ENCODE data around the gene BTRC.

Gene BTRC

DNA sequence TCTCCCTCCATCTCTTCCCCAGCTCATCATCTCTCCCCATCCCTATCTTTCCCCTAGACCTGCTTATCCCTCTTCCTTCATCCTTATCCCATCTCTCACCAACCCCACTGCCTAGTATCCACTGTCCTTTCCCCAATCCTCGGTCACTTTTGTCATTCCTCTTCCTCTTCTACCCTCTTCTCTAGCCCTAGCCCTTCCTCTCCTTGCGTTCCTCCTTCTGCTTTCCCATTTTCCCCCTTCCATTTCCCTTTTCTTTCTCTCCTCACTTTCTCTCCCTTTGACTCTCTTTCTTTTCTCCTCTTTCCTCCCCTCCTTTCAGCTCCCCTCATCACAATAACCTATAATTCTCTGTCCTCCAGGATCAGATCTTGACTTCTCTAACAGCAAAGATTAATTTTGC is 150.5 kb downstream of the BTRC start:
- no peak for ATAC-seq
- TF ChIP-seq POU6F1 (CRISPR knock-in tag; IDR thresholded peaks at IDR 0.05; ENCODE audit: borderline replicate concordance, low read depth) (no peak), OSR1 (CRISPR knock-in tag; IDR thresholded peaks at IDR 0.05) (no peak), ZNF70 (CRISPR knock-in tag; IDR thresholded peaks at IDR 0.05) (no peak), BACH2 (CRISPR knock-in tag; IDR thresholded peaks at IDR 0.05; ENCODE audit: borderline replicate concordance) (no peak), CREB5 (CRISPR knock-in tag; IDR thresholded peaks at IDR 0.05; ENCODE audit: low read depth) (no peak), TOX (CRISPR knock-in tag; IDR thresholded peaks at IDR 0.05; ENCODE audit: borderline replicate concordance) (no peak), ZNF565 (CRISPR knock-in tag; conservative IDR thresholded peaks at IDR 0.05; ENCODE audit: low read depth) (no peak), PPARA (CRISPR knock-in tag; IDR thresholded peaks at IDR 0.05; ENCODE audit: borderline replicate concordance) (no peak), ZFP30 (CRISPR knock-in tag; IDR thresholded peaks at IDR 0.05) (no peak)

DNA sequence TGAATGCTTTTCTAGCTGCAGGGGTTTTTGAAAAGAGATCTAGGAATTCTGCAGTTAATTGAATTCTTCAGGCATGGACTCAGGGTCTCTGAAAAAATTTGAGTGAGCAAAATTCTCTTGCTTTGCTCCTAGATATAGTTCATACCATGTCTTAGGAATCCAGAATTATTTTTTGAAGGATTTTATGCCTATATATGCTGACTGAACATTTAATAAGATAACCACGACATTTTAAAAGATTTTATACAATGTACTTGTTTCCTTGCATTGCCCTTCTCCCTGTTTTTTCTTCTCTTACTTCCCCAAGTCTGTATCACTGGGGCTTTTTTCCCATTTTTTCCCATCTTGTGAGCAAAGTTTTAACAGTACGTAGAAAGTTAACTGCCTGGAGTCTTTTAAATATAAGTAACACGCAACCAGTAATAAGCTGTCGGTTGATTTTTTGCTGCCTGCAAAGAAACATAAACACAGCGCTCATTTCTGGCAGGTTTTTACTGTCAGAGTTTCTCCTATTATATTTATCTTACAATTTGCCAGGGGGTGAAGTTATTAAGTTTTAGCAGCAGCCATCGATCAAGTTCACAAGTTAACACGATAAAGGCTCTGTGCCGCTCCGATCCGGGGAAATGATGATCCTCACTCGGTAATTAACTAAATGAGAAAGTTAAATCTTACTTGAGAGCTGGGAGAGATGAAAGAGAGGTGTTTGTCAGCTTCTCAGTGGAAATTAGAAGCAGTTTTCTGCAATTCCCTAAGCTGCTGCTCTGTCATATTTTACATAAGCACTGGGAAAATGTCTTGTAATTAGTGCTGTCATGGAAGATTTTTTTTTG is 153.1 kb downstream of the BTRC start:
- TF ChIP-seq, protein P1, sequence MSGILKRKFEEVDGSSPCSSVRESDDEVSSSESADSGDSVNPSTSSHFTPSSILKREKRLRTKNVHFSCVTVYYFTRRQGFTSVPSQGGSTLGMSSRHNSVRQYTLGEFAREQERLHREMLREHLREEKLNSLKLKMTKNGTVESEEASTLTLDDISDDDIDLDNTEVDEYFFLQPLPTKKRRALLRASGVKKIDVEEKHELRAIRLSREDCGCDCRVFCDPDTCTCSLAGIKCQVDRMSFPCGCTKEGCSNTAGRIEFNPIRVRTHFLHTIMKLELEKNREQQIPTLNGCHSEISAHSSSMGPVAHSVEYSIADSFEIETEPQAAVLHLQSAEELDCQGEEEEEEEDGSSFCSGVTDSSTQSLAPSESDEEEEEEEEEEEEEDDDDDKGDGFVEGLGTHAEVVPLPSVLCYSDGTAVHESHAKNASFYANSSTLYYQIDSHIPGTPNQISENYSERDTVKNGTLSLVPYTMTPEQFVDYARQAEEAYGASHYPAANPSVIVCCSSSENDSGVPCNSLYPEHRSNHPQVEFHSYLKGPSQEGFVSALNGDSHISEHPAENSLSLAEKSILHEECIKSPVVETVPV (CRISPR knock-in tag; IDR thresholded peaks at IDR 0.05), result no peak
- no peak for TF ChIP-seq ZFP30 (CRISPR knock-in tag; IDR thresholded peaks at IDR 0.05)
- no peak for TF ChIP-seq BACH2 (CRISPR knock-in tag; IDR thresholded peaks at IDR 0.05; ENCODE audit: borderline replicate concordance)
- ATAC-seq, result no peak

GRCh38 chr10:101507828-101508227 is 153.9 kb downstream of the BTRC start:
- no peak for ATAC-seq
- TF ChIP-seq ZFP30 (CRISPR knock-in tag; IDR thresholded peaks at IDR 0.05) (no peak), TOX (CRISPR knock-in tag; IDR thresholded peaks at IDR 0.05; ENCODE audit: borderline replicate concordance) (no peak), SNAI2 (CRISPR knock-in tag; IDR thresholded peaks at IDR 0.05) (no peak), ZNF565 (CRISPR knock-in tag; conservative IDR thresholded peaks at IDR 0.05; ENCODE audit: low read depth) (no peak), PPARA (CRISPR knock-in tag; IDR thresholded peaks at IDR 0.05; ENCODE audit: borderline replicate concordance) (no peak), BACH2 (CRISPR knock-in tag; IDR thresholded peaks at IDR 0.05; ENCODE audit: borderline replicate concordance) (no peak), TSHZ2 (CRISPR knock-in tag; IDR thresholded peaks at IDR 0.05) (no peak), ISL1 (CRISPR knock-in tag; IDR thresholded peaks at IDR 0.05) (no peak), ARNTL (CRISPR knock-in tag; IDR thresholded peaks at IDR 0.05; ENCODE audit: borderline replicate concordance, low read depth) (no peak), OSR1 (CRISPR knock-in tag; IDR thresholded peaks at IDR 0.05) (no peak)
- TF ChIP-seq, protein P2, sequence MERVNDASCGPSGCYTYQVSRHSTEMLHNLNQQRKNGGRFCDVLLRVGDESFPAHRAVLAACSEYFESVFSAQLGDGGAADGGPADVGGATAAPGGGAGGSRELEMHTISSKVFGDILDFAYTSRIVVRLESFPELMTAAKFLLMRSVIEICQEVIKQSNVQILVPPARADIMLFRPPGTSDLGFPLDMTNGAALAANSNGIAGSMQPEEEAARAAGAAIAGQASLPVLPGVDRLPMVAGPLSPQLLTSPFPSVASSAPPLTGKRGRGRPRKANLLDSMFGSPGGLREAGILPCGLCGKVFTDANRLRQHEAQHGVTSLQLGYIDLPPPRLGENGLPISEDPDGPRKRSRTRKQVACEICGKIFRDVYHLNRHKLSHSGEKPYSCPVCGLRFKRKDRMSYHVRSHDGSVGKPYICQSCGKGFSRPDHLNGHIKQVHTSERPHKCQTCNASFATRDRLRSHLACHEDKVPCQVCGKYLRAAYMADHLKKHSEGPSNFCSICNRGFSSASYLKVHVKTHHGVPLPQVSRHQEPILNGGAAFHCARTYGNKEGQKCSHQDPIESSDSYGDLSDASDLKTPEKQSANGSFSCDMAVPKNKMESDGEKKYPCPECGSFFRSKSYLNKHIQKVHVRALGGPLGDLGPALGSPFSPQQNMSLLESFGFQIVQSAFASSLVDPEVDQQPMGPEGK (CRISPR knock-in tag; IDR thresholded peaks at IDR 0.05; ENCODE audit: borderline replicate concordance), result no peak

DNA sequence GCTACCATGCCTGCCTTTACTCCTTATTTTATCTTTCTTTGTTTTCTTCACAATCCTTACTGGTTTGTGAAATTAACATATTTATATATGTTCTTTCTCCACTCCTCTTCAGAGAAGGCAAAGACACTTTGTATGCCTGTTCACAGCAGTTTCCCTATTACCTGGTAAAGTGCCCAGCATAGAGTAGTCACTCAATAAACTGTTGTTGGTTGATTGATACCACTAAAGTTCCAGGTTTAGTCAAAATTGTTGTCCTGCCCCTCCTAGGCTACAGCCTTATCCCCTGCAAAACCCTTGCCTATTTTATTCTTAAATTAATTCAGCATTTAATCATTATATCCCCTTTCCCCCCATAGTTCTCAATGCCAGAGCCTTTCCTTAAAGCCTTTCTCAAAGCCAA is 158.0 kb downstream of the BTRC start:
- ATAC-seq, result no peak
- no peak for TF ChIP-seq ESRRG (CRISPR knock-in tag; IDR thresholded peaks at IDR 0.05)
- TF ChIP-seq CSDC2 (CRISPR knock-in tag; IDR thresholded peaks at IDR 0.05), result no peak
- TF ChIP-seq CREB5 (CRISPR knock-in tag; IDR thresholded peaks at IDR 0.05; ENCODE audit: low read depth), result no peak
- no peak for TF ChIP-seq GLIS3 (CRISPR knock-in tag; IDR thresholded peaks at IDR 0.05)
- TF ChIP-seq, protein P2 (CRISPR knock-in tag; IDR thresholded peaks at IDR 0.05; ENCODE audit: borderline replicate concordance), result no peak
- TF ChIP-seq PPARA (CRISPR knock-in tag; IDR thresholded peaks at IDR 0.05; ENCODE audit: borderline replicate concordance), result no peak
- no peak for TF ChIP-seq ZNF8 (CRISPR knock-in tag; IDR thresholded peaks at IDR 0.05)
- no peak for TF ChIP-seq SNAI2 (CRISPR knock-in tag; IDR thresholded peaks at IDR 0.05)
- TF ChIP-seq ARNTL (CRISPR knock-in tag; IDR thresholded peaks at IDR 0.05; ENCODE audit: borderline replicate concordance, low read depth), result no peak
- TF ChIP-seq POU6F1 (CRISPR knock-in tag; IDR thresholded peaks at IDR 0.05; ENCODE audit: borderline replicate concordance, low read depth), result no peak
